ENCODE results near the gene DCAKD. TPM values are rescaled to one million over a fixed set of nuclear protein-coding genes. Genes with fewer than 3 reads are reported as not detected.

DCAKD gene
- total RNA-seq, 1 experiment from 2014 or later = 48.3 TPM

GRCh38 chr17:45032174-45032541, 19.3 kb downstream of the DCAKD start:
- no peak overlapping the region for H2BK5ac ChIP-seq (ENCODE audit: insufficient read length, low read length)
- no peak for TF ChIP-seq CTCF (conservative IDR thresholded peaks at IDR 0.05)
- H3K4me1 ChIP-seq (ENCODE audit: insufficient read depth, low read length) = no peaks in the 10 kb centered on the region
- no CpG with 5 or more reads among the region's 9 CpGs for whole genome bisulfite sequencing (ENCODE audit: extremely low coverage, insufficient read length, low lambda C conversion rate)
- H3K23ac ChIP-seq (ENCODE audit: insufficient read length, low read depth, low read length) = no peak overlapping the region
- no peaks in the 10 kb centered on the region for H3K79me1 ChIP-seq (ENCODE audit: insufficient read depth, low read depth, low read length, poor library complexity, severe bottlenecking)
- no peak overlapping the region for H3K4me2 ChIP-seq (ENCODE audit: insufficient read depth, insufficient read length, low read length)
- H3K9me3 ChIP-seq (ENCODE audit: control insufficient read depth, low read depth, low read length) = no peaks in the 10 kb centered on the region
- no peak overlapping the region for H4K91ac ChIP-seq (ENCODE audit: insufficient read length, low read depth, low read length)
- no peak overlapping the region for H3K9ac ChIP-seq (ENCODE audit: extremely low read depth, insufficient read length, low read length)
- no peak overlapping the region for H4K8ac ChIP-seq (replicated peaks; ENCODE audit: insufficient read length, low read depth, low read length)
- no peak overlapping the region for H2BK120ac ChIP-seq (ENCODE audit: low read depth, low read length, poor library complexity, severe bottlenecking)
- Mint-ChIP-seq H3K27me3 (ENCODE audit: low read depth) (no peaks in the 10 kb centered on the region), H3K27ac (peak overlapping the region in 1 of 3 experiments; percentile 8; a peak in 1 of 7 replicates), H3K36me3 (ENCODE audit: insufficient read depth in 1 of 3, low read depth in 3 of 3) (peaks cover 21 to 56% (median 53%) of the 10 kb centered on the region in 3 experiments), H3K9me3 (no peaks in the 10 kb centered on the region), H3K4me3 (no peak overlapping the region), H3K4me1 (no peaks in the 10 kb centered on the region)
- H3K27me3 ChIP-seq (ENCODE audit: insufficient read depth, low read length) = no peaks in the 10 kb centered on the region
- peaks cover 2% of the 10 kb centered on the region for H3K23me2 ChIP-seq (ENCODE audit: insufficient read length, low read depth, low read length, poor library complexity, severe bottlenecking)
- peaks cover 2% of the 10 kb centered on the region for H4K20me1 ChIP-seq (ENCODE audit: control insufficient read depth, insufficient read depth, insufficient read length)
- no peak overlapping the region for H4K5ac ChIP-seq (ENCODE audit: insufficient read length, low read depth, low read length)
- H3K27ac ChIP-seq (ENCODE audit: insufficient read length, low read depth, low read length) = no peak overlapping the region
- H2AFZ ChIP-seq (ENCODE audit: low read length) = no peak overlapping the region
- H3K18ac ChIP-seq (ENCODE audit: insufficient read length, low read depth, low read length) = no peak overlapping the region
- H2BK12ac ChIP-seq (ENCODE audit: insufficient read length, low read depth, low read length) = no peak overlapping the region
- H3K14ac ChIP-seq (ENCODE audit: insufficient read depth, low read length) = no peak overlapping the region
- no peak overlapping the region for H3K56ac ChIP-seq (ENCODE audit: insufficient read length, low read depth, low read length)
- no peak overlapping the region for H3T11ph ChIP-seq (ENCODE audit: low read length)
- H2BK15ac ChIP-seq (ENCODE audit: low read depth, low read length) = no peak overlapping the region
- no peak overlapping the region for H2AK5ac ChIP-seq (ENCODE audit: insufficient read length, low read length)
- no peaks in the 10 kb centered on the region for H3K79me2 ChIP-seq (ENCODE audit: insufficient read depth, low read length)
- no peak overlapping the region for H2BK20ac ChIP-seq (ENCODE audit: low read depth, low read length, poor library complexity, severe bottlenecking)
- no peak for DNase-seq
- H3K4ac ChIP-seq (ENCODE audit: low read depth, low read length) = no peak overlapping the region

All from H9 (cell line).